Naive thymus-derived CD4-positive, alpha-beta T cell (primary cell): Measurements from ENCODE around the gene GGACT. TPM values are rescaled to one million over a fixed set of nuclear protein-coding genes. Genes with fewer than 3 reads are reported as not detected.

Experiments used
- ATAC-seq: fragments of 150-1000 bp; cut with Tn5 transposase; 2 replicates; pipeline ENCODE4 v1.10.0; 2021; ENCODE audit warnings: mild to moderate bottlenecking, moderate library complexity
- CTCF ChIA-PET: fragments of 350-600 bp; sonication (Branson Sonifier 250); formaldehyde crosslinking; loops from one replicate; lab custom pipeline; 2021; ENCODE audit warnings: antibody characterized with exemption; lab: Charles Lee
- POLR2A ChIA-PET: fragments of 350-600 bp; sonication (Branson Sonifier 250); formaldehyde crosslinking; loops from one replicate; lab custom pipeline; 2021; ENCODE audit warnings: antibody characterized with exemption, inconsistent platforms; lab: Charles Lee
- DNase-seq, 9 donors: peaks; one replicate each; pipeline versions ENCODE4 v3.0.0 to v3.0.0-alpha.2; 2020 to 2022; ENCODE audit warnings: mixed read lengths in 1 of 9
- H3K27ac ChIP-seq: one replicate; pipeline ENCODE4 v1.7.0; 2013; ENCODE audit warnings: mild to moderate bottlenecking, low read depth, low read length, moderate library complexity
- H3K27me3 ChIP-seq, 2 donors: one replicate each; pipeline ENCODE4 v1.7.0; 2013; ENCODE audit warnings: low read length in 2 of 2, mild to moderate bottlenecking in 2 of 2, moderate library complexity in 2 of 2; ENCODE audit not compliant: control insufficient read depth in 2 of 2, insufficient read depth in 2 of 2
- H3K36me3 ChIP-seq, 3 experiments: 1 replicate in 2 of 3; 2 replicates in 1 of 3; pipeline ENCODE4 v1.7.0; 2013; ENCODE audit warnings: low read length in 3 of 3, mild to moderate bottlenecking in 3 of 3, moderate library complexity in 1 of 3; ENCODE audit not compliant: insufficient read depth in 3 of 3, control insufficient read depth in 2 of 3
- H3K4me1 ChIP-seq, 2 donors: one replicate each; pipeline ENCODE4 v1.7.0; 2013; ENCODE audit warnings: low read length in 2 of 2, mild to moderate bottlenecking in 2 of 2, moderate library complexity in 1 of 2; ENCODE audit not compliant: control insufficient read depth in 2 of 2, insufficient read depth in 2 of 2
- H3K4me3 ChIP-seq: 2 replicates; pipeline ENCODE4 v1.7.0; 2013; ENCODE audit warnings: mild to moderate bottlenecking, low read length
- H3K9me3 ChIP-seq, 3 experiments: 1 replicate in 2 of 3; 2 replicates in 1 of 3; pipeline ENCODE4 v1.7.0; 2013; ENCODE audit warnings: low read length in 3 of 3; ENCODE audit not compliant: control insufficient read depth in 2 of 3
- H3K27ac Mint-ChIP-seq, 9 donors: one replicate each; pipeline ENCODE4 v1.8.0; 2020 to 2022; ENCODE audit warnings: mixed read lengths in 9 of 9, mild to moderate bottlenecking in 8 of 9, moderate library complexity in 5 of 9, inconsistent platforms in 2 of 9
- H3K27me3 Mint-ChIP-seq, 5 donors: one replicate each; pipeline ENCODE4 v1.8.0; 2021 to 2022; ENCODE audit warnings: mixed read lengths in 5 of 5, mild to moderate bottlenecking in 1 of 5
- H3K36me3 Mint-ChIP-seq, 5 donors: one replicate each; pipeline ENCODE4 v1.8.0; 2020 to 2022; ENCODE audit warnings: mixed read lengths in 5 of 5, mild to moderate bottlenecking in 3 of 5, inconsistent platforms in 1 of 5
- H3K4me1 Mint-ChIP-seq, 7 donors: one replicate each; pipeline ENCODE4 v1.8.0; 2020 to 2022; ENCODE audit warnings: mixed read lengths in 7 of 7, mild to moderate bottlenecking in 3 of 7, inconsistent platforms in 1 of 7
- H3K4me3 Mint-ChIP-seq, 10 donors: one replicate each; pipeline ENCODE4 v1.8.0; 2020 to 2022; ENCODE audit warnings: mild to moderate bottlenecking in 10 of 10, mixed read lengths in 10 of 10, moderate library complexity in 6 of 10, inconsistent platforms in 2 of 10
- H3K9me3 Mint-ChIP-seq, 11 donors: one replicate each; pipeline ENCODE4 v1.8.0; 2020 to 2022; ENCODE audit warnings: mixed read lengths in 11 of 11, mild to moderate bottlenecking in 4 of 11, inconsistent platforms in 1 of 11, moderate library complexity in 1 of 11
- intact Hi-C, 2 donors: fragments of 100-400 bp; cut with micrococcal nuclease; formaldehyde crosslinking; loops; one replicate each; pipeline ENCODE4 v1.15.1; 2023
- polyA plus RNA-seq, 2 donors: library from polyadenylated mRNA; unstranded; fragments of 300-500 nt; fragmentation: Illumina TruSeq; gene quantifications; one replicate each; pipeline ENCODE4 v1.2.3, GENCODE V29; 2021
- total RNA-seq, 6 experiments: library from RNA in 5 of 6; stranded (reverse) in 5 of 6; gene quantifications; 1 replicate in 5 of 6; 2 replicates in 1 of 6; pipeline ENCODE4 v1.2.3 and lab custom pipeline; 2021 to 2026

GGACT gene
- total and polyA plus RNA-seq, 7 experiments from 2014 or later, result 4.9 to 10.4 (median 7.4) TPM

DNA sequence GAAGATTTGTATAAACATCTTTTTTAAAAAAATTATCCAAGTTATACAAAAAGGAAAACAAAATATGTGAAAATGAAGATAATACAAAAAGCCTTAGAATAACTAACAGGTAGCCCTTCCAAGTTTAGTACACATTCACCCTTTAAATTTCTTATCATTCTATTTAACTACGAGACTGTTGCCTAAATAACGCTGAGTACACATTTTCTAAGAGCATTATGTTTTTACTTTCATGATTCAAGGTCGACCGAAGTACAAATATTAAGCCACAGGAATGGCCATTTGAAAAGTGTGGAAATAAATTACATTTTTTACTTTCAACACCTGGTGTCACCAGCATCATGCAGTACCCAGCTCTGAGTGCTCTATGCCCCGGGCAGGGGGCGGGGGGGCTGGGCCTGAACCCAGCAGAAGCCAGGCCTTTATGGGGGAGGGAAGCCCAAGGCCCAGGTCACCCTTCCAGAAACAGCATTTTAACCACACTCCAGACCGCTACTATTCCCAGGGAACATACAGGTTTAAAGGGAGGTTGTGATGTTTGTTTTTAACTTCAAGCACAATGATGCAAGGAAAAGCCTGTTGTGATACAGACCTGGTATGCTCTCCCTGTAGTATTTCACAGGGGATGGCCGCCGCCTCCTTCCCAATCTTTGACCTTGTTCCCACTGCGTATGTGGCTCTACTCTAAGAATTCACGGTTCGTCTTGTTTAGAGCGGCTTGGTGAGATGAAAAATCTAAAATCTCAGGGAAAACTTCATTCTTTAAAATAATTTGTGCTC is 24.0 kb downstream of the GGACT start:
- no peaks in the 10 kb centered on the region for H3K4me1 ChIP-seq
- peak overlapping the region in 1 of 9 donors; percentile 32 for H3K27ac Mint-ChIP-seq
- no peak overlapping the region for H3K4me3 Mint-ChIP-seq
- no peaks in the 10 kb centered on the region for H3K9me3 ChIP-seq
- H3K36me3 ChIP-seq, result no peaks in the 10 kb centered on the region
- no peaks in the 10 kb centered on the region for H3K27me3 Mint-ChIP-seq
- intact Hi-C loops, result no loop called here
- H3K9me3 Mint-ChIP-seq, result peaks cover 0 to 9% (median 0%) of the 10 kb centered on the region in 11 donors
- DNase-seq (no peak), ATAC-seq (no peak)
- no peaks in the 10 kb centered on the region for H3K27me3 ChIP-seq
- H3K4me3 ChIP-seq, result no peak overlapping the region
- H3K4me1 Mint-ChIP-seq, result peaks cover 0 to 12% (median 4%) of the 10 kb centered on the region in 7 donors
- H3K27ac ChIP-seq, result no peak overlapping the region
- CTCF ChIA-PET, result no interaction called here
- peaks cover 8 to 37% (median 15%) of the 10 kb centered on the region in 5 donors for H3K36me3 Mint-ChIP-seq
- POLR2A ChIA-PET, result no interaction called here

DNA sequence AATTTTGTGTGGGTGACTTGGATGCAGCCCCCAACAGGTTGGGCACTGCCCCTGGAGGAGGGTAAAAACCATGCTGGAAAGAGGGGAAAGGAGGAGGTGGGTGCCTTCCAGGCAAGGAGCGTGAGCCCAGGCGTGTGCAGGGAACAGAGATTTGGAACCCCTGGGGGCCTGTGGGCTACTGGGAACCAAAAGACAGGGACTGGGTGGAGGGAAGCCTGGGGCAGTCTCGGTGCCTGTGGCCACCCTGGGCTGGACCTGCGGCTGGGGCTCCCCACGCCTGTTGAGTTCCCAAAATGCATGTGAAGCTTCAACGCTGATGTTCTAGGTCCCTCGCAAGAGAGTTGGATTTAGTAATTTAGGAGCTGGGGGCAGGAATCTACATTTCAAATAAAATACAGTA is 24.8 kb downstream of the GGACT start:
- no peak for ATAC-seq
- CTCF ChIA-PET, result no interaction called here
- Mint-ChIP-seq H3K4me1 (peaks cover 0 to 12% (median 4%) of the 10 kb centered on the region in 7 donors), H3K36me3 (peaks cover 8 to 35% (median 15%) of the 10 kb centered on the region in 5 donors), H3K27me3 (no peaks in the 10 kb centered on the region), H3K4me3 (no peak overlapping the region), H3K9me3 (peaks cover 0 to 9% (median 0%) of the 10 kb centered on the region in 11 donors), H3K27ac (peak overlapping the region in 1 of 9 donors; percentile 50)
- intact Hi-C loops, result no loop called here
- POLR2A ChIA-PET, result no interaction called here
- H3K36me3 ChIP-seq, result no peaks in the 10 kb centered on the region
- no peaks in the 10 kb centered on the region for H3K27me3 ChIP-seq
- H3K4me1 ChIP-seq, result no peaks in the 10 kb centered on the region
- H3K27ac ChIP-seq, result no peak overlapping the region
- no peaks in the 10 kb centered on the region for H3K9me3 ChIP-seq
- H3K4me3 ChIP-seq, result no peak overlapping the region
- DNase-seq, result no peak

DNA sequence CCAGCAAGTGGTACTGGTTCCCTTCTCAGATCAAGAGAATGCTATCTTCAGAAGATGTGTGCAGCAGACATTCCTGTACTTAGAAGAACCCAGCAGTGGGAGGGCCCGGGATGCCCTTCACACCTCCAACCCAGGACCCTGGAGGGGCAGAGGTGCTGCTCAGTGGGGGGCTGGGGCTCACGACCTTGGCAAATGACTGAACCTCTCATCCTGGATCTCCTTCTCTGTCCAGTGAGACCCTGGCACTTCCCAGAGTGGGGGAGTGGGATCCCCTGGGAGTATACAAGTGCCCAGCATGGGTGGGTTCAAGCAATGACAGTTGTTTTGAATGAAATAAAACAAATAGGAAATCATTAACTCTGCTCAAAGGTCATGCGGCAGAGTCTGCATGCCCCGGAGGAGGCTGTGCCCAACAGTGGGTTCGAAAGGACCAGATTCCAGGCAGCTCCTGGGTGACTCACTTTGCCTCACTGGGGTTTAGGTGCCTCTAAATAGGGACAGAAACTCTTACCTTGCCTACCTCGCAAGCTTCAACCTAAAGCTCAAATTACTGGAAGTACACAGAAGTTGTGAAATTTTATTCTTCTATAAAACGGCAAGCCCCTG is 26.9 kb downstream of the GGACT start:
- ChIA-PET POLR2A (interaction anchor here (0.8 to 1.2 kb wide), 2 partner anchors 25 to 37 kb away, joined by 3 to 4 read pairs; no protein-coding TSS in a partner anchor), CTCF (interaction anchor here (1.5 kb wide), 1 partner anchor 11 kb away, joined by 7 read pairs; no protein-coding TSS in a partner anchor)
- DNase-seq (no peak), ATAC-seq (no peak)
- peaks cover 0 to 7% (median 0%) of the 10 kb centered on the region in 11 donors for H3K9me3 Mint-ChIP-seq
- peaks cover 0 to 12% (median 4%) of the 10 kb centered on the region in 7 donors for H3K4me1 Mint-ChIP-seq
- intact Hi-C loops, result no loop called here
- H3K36me3 ChIP-seq, result no peaks in the 10 kb centered on the region
- H3K27ac Mint-ChIP-seq, result no peak overlapping the region
- H3K27me3 ChIP-seq, result no peaks in the 10 kb centered on the region
- H3K4me3 ChIP-seq, result no peak overlapping the region
- H3K4me1 ChIP-seq, result no peaks in the 10 kb centered on the region
- no peak overlapping the region for H3K27ac ChIP-seq
- peaks cover 0 to 3% (median 0%) of the 10 kb centered on the region in 5 donors for H3K27me3 Mint-ChIP-seq
- no peak overlapping the region for H3K4me3 Mint-ChIP-seq
- peaks cover 3 to 26% (median 12%) of the 10 kb centered on the region in 5 donors for H3K36me3 Mint-ChIP-seq
- H3K9me3 ChIP-seq, result no peaks in the 10 kb centered on the region

DNA sequence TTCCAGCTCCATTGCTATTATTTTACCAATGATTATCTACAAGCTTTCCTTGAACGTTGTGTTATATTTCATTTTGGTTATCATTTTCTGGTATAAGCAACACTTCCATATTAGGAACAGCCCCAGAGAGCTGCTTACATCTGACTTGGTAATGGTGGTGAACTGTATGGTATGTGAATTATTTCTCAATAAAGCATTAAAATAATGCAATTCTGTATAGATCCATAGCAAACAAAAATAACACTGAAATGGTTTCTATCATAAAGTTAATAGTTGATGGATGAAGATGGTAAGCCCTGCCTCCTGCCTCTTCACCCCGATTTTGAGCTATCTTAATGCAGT is 27.5 kb downstream of the GGACT start:
- Mint-ChIP-seq H3K36me3 (peaks cover 0 to 20% (median 7%) of the 10 kb centered on the region in 5 donors), H3K4me3 (no peak overlapping the region), H3K4me1 (peaks cover 0 to 7% (median 4%) of the 10 kb centered on the region in 7 donors), H3K27ac (no peak overlapping the region), H3K9me3 (peaks cover 0 to 5% (median 0%) of the 10 kb centered on the region in 11 donors), H3K27me3 (peaks cover 0 to 3% (median 0%) of the 10 kb centered on the region in 5 donors)
- Histone ChIP-seq H3K4me3 (no peak overlapping the region), H3K9me3 (no peaks in the 10 kb centered on the region), H3K36me3 (no peaks in the 10 kb centered on the region), H3K27ac (no peak overlapping the region), H3K4me1 (no peaks in the 10 kb centered on the region), H3K27me3 (no peaks in the 10 kb centered on the region)
- intact Hi-C loops, result no loop called here
- ATAC-seq (no peak), DNase-seq (no peak)
- CTCF ChIA-PET, result interaction anchor here (1.5 kb wide), 1 partner anchor 12 kb away, joined by 7 read pairs; no protein-coding TSS in a partner anchor
- POLR2A ChIA-PET, result interaction anchor here (0.8 to 1.2 kb wide), 2 partner anchors 25 to 36 kb away, joined by 3 to 4 read pairs; no protein-coding TSS in a partner anchor

DNA sequence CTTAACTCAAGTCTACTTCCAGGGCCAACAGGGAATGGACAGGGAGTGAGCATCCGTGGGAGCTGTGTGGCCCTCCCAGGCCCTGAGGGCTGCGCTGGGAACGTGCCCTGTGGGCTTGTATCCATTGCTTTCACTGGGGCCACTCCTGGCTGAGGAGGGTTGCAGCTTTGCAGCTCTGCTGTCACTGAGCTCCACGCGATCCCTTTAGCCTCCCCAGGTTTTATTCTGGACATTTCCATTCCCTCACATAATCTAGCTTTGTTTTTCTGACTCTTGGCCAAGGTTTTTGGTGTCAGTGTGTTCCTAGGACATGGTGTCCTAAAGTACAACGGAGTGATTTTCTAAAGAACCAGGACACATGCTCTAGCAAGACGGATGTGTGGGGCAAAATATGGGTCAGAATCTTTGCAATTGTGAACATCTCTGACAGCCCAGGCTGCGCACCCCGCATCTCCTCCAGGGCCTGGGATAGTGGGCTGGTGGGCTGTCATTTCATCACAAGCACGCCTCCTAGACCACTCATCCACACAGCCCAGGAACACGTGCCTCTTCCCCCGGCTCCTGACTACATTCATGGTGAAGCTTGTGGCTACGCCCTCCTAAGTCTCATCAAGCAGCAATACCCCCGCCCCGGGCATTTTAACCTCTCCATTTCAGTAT is 28.0 kb downstream of the GGACT start:
- ATAC-seq, result no peak
- POLR2A ChIA-PET, result interaction anchor here (0.6 to 1.2 kb wide), 3 partner anchors 26 to 723 kb away, joined by 3 to 4 read pairs (median 4); no protein-coding TSS in a partner anchor
- intact Hi-C loops, result no loop called here
- Histone ChIP-seq H3K27ac (no peak overlapping the region), H3K4me1 (no peaks in the 10 kb centered on the region), H3K27me3 (no peaks in the 10 kb centered on the region), H3K4me3 (no peak overlapping the region), H3K36me3 (no peaks in the 10 kb centered on the region), H3K9me3 (no peaks in the 10 kb centered on the region)
- CTCF ChIA-PET, result interaction anchor here (1.5 kb wide), 1 partner anchor 12 kb away, joined by 7 read pairs; no protein-coding TSS in a partner anchor
- no peak for DNase-seq
- peaks cover 0 to 17% (median 2%) of the 10 kb centered on the region in 5 donors for H3K36me3 Mint-ChIP-seq
- H3K4me3 Mint-ChIP-seq, result no peak overlapping the region
- H3K27me3 Mint-ChIP-seq, result peaks cover 0 to 3% (median 0%) of the 10 kb centered on the region in 5 donors
- peak overlapping the region in 1 of 9 donors; percentile 43 for H3K27ac Mint-ChIP-seq
- H3K9me3 Mint-ChIP-seq, result peaks cover 0 to 2% (median 0%) of the 10 kb centered on the region in 11 donors
- H3K4me1 Mint-ChIP-seq, result peaks cover 0 to 5% (median 2%) of the 10 kb centered on the region in 7 donors

DNA sequence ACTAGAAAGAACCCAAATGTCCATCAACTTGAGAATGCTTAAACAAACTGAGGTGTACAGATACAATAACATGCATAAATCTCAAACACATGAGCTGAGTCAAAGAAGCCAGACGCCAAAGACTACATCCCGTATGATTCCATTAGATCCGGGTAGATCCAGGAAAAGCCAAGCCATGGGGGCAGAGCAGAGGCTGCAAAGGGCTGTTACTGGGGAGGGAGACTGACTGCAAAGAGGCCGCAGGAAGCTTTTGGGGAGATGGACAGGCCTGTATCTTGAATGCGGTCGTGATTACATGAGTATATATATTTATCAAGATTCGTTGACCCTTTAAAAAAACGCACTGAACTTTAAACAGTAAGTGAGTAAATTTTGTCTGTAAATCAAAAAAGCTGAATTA is 28.7 kb downstream of the GGACT start:
- H3K4me3 Mint-ChIP-seq, result no peak overlapping the region
- Histone ChIP-seq H3K27ac (no peak overlapping the region), H3K27me3 (no peaks in the 10 kb centered on the region), H3K4me3 (no peak overlapping the region), H3K36me3 (no peaks in the 10 kb centered on the region), H3K9me3 (no peaks in the 10 kb centered on the region), H3K4me1 (no peaks in the 10 kb centered on the region)
- H3K4me1 Mint-ChIP-seq, result peaks cover 0 to 3% (median 0%) of the 10 kb centered on the region in 7 donors
- no peak for ATAC-seq
- H3K27me3 Mint-ChIP-seq, result peaks cover 0 to 7% (median 0%) of the 10 kb centered on the region in 5 donors
- peaks cover 0 to 19% (median 3%) of the 10 kb centered on the region in 5 donors for H3K36me3 Mint-ChIP-seq
- ChIA-PET CTCF (interaction anchor here (1.5 kb wide), 1 partner anchor 13 kb away, joined by 7 read pairs; no protein-coding TSS in a partner anchor), POLR2A (interaction anchor here (0.6 kb wide), 1 partner anchor 724 kb away, joined by 4 read pairs; no protein-coding TSS in a partner anchor)
- H3K27ac Mint-ChIP-seq, result no peak overlapping the region
- peaks cover 0 to 4% (median 0%) of the 10 kb centered on the region in 11 donors for H3K9me3 Mint-ChIP-seq
- DNase-seq, result no peak
- intact Hi-C loops, result no loop called here
